DND-41 (cell line): ENCODE results near the gene DLGAP4.

ENCODE experiments used
- EZH2 ChIP-seq: IDR thresholded peaks from 3 replicates; pipeline ENCODE4 v1.6.1; 2012; ENCODE audit warnings: borderline replicate concordance, low read depth, mild to moderate bottlenecking, moderate library complexity, low read length, inconsistent platforms; ENCODE audit not compliant: severe bottlenecking
- TF ChIP-seq, protein P1 (sequence below): IDR thresholded peaks from 2 replicates; pipeline ENCODE4 v1.5.1; 2012; ENCODE audit warnings: borderline replicate concordance, low read length, moderate library complexity, mild to moderate bottlenecking; ENCODE audit not compliant: poor library complexity, severe bottlenecking; ENCODE audit errors: extremely low read depth

DNA sequence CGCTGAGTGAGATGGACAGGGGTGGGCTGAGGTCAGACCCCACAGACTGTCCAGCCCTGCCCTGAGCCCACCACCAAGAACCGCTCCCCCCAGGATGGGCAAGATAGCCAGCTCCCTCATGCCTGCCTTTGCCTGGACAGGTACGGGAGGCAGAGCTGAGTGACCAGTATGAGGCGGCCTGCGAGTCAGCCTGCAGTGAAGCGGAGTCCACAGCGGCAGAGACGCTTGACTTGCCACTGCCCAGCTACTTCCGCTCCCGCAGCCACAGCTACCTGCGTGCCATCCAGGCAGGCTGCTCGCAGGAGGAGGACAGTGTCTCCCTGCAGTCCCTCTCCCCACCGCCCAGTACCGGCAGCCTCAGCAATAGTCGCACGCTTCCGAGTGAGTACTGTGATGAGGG is 140.4 kb downstream of the DLGAP4 start:
- TF ChIP-seq, protein P1, sequence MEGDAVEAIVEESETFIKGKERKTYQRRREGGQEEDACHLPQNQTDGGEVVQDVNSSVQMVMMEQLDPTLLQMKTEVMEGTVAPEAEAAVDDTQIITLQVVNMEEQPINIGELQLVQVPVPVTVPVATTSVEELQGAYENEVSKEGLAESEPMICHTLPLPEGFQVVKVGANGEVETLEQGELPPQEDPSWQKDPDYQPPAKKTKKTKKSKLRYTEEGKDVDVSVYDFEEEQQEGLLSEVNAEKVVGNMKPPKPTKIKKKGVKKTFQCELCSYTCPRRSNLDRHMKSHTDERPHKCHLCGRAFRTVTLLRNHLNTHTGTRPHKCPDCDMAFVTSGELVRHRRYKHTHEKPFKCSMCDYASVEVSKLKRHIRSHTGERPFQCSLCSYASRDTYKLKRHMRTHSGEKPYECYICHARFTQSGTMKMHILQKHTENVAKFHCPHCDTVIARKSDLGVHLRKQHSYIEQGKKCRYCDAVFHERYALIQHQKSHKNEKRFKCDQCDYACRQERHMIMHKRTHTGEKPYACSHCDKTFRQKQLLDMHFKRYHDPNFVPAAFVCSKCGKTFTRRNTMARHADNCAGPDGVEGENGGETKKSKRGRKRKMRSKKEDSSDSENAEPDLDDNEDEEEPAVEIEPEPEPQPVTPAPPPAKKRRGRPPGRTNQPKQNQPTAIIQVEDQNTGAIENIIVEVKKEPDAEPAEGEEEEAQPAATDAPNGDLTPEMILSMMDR = no peak
- TF ChIP-seq EZH2 = no peak
